NT2/D1 (cell line): ENCODE data around the gene CAPN9.

Experiments used
- DNase-seq: peaks from one replicate; pipeline ENCODE4 v3.0.0-alpha.2; 2011; ENCODE audit warnings: low read depth, low spot score
- H3K27me3 ChIP-seq: 2 replicates; pipeline ENCODE4 v1.6.0; 2011; ENCODE audit warnings: mild to moderate bottlenecking; ENCODE audit not compliant: insufficient read length, insufficient read depth
- H3K36me3 ChIP-seq: 2 replicates; pipeline ENCODE4 v1.6.1; 2011; ENCODE audit warnings: mild to moderate bottlenecking, low read length, mixed read lengths; ENCODE audit not compliant: insufficient read depth, insufficient read length
- H3K4me1 ChIP-seq: 2 replicates; pipeline ENCODE4 v1.5.1; 2011; ENCODE audit not compliant: insufficient read depth, insufficient read length
- H3K4me3 ChIP-seq: 2 replicates; pipeline ENCODE4 v1.5.1; 2011; ENCODE audit warnings: low read depth; ENCODE audit not compliant: insufficient read length
- H3K9ac ChIP-seq: 2 replicates; pipeline ENCODE4 v1.6.0; 2011; ENCODE audit warnings: low read depth; ENCODE audit not compliant: insufficient read length
- H3K9me3 ChIP-seq: 2 replicates; pipeline ENCODE4 v1.5.1; 2011; ENCODE audit warnings: mild to moderate bottlenecking, low read length; ENCODE audit not compliant: insufficient read depth
- SUZ12 ChIP-seq: IDR thresholded peaks from 2 replicates; pipeline ENCODE4 v1.6.1; 2011; ENCODE audit not compliant: insufficient read length, insufficient read depth; ENCODE audit errors: extremely low read depth
- YY1 ChIP-seq: IDR thresholded peaks from 2 replicates; pipeline ENCODE4 v1.6.1; 2011; ENCODE audit not compliant: insufficient read length, insufficient read depth
- ZNF274 ChIP-seq: IDR thresholded peaks from 2 replicates; pipeline ENCODE4 v1.6.1; 2011; ENCODE audit warnings: mild to moderate bottlenecking, low read depth, low read length

CAPN9 gene

GRCh38 chr1:230791986-230792564 is 44.9 kb downstream of the CAPN9 start:
- TF ChIP-seq ZNF274 (no peak), YY1 (no peak), SUZ12 (no peak)

DNA sequence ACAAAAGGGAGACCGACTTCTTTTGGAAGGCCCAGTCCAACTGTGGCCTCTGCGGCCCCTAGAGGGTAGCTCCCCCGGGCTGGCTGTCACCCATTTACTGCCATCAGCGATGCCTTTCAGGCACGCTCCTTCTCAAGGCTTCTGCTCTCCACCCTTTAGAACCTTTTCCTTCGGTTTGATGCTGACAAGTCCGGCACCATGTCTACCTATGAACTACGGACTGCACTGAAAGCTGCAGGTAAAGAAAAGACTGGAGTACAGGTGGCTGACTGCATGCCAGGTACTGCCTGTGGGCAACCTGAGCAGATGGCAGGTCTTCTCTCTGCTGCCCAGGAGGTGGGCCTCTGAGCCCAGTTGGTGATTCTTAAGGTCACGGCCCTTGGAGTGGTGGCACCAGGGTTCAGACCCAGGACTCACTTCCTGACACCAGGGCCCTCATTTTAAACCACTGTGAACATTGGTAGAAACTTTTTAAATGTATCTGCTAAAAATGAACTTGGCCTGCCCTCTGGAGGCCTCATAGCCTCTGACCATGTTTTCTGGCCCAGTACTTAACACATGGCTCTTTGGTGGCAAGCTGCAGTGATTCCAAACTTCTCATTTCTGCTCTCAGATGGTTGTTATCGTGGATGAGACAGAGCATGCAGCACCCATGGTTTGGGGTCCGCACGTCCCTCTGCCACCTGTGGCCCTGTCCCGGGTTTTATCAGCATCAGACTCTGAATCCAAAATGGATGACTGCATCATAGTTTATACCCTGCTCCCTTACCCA is 45.7 kb downstream of the CAPN9 start:
- no peak overlapping the region for H3K9ac ChIP-seq
- DNase-seq = no peak
- no peaks in the 10 kb centered on the region for H3K9me3 ChIP-seq
- H3K36me3 ChIP-seq = no peaks in the 10 kb centered on the region
- TF ChIP-seq YY1 (no peak), ZNF274 (no peak), SUZ12 (no peak)
- no peak overlapping the region for H3K4me3 ChIP-seq
- peaks cover 34% of the 10 kb centered on the region for H3K27me3 ChIP-seq
- H3K4me1 ChIP-seq = peaks cover 4% of the 10 kb centered on the region

More at GRCh38 chr1:230791986-230792564, 44.9 kb downstream of the CAPN9 start:
- H3K36me3 ChIP-seq = no peaks in the 10 kb centered on the region
- peaks cover 4% of the 10 kb centered on the region for H3K4me1 ChIP-seq
- no peak for DNase-seq
- H3K27me3 ChIP-seq = peaks cover 34% of the 10 kb centered on the region
- no peak overlapping the region for H3K9ac ChIP-seq
- H3K9me3 ChIP-seq = no peaks in the 10 kb centered on the region
- no peak overlapping the region for H3K4me3 ChIP-seq

DNA sequence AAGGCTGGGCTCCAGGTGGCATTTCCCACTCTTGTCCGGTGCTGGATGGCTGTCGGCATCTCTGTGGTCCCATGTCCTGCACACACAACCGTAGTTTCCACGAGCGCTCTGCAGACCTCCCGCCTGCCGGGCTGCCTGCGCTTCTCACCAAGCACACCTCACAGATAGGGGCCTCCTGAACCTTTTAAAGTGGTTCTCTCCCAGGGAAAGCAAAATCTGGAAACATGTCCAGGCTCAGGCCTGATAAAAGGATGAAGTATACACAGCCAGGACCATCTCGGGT is 46.2 kb downstream of the CAPN9 start:
- no peak for DNase-seq
- H3K4me3 ChIP-seq = no peak overlapping the region
- H3K9me3 ChIP-seq = no peaks in the 10 kb centered on the region
- TF ChIP-seq ZNF274 (no peak), SUZ12 (no peak), YY1 (no peak)
- H3K36me3 ChIP-seq = no peaks in the 10 kb centered on the region
- peaks cover 30% of the 10 kb centered on the region for H3K27me3 ChIP-seq
- no peak overlapping the region for H3K9ac ChIP-seq
- peaks cover 4% of the 10 kb centered on the region for H3K4me1 ChIP-seq

DNA sequence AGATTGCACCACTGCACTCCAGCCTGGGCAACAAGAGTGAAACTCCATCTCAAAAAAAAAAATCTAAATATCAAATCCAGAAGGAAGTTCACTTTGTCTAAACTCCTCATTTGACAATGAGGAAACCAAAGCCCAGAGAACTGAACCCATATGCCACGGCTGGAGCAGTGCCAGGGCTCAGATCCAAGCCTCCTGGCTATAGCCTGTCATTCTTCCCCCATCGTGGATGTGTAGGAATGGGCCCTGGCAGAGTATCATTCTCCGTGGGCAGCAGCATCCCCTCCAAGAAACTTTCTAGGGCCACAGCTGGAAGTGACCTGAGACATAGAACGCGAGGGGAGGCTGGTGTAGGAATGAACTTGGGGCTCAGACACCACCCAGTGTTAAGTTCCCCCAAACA is 47.2 kb downstream of the CAPN9 start:
- no peak for DNase-seq
- H3K9ac ChIP-seq = no peak overlapping the region
- peaks cover 25% of the 10 kb centered on the region for H3K27me3 ChIP-seq
- H3K4me1 ChIP-seq = peaks cover 4% of the 10 kb centered on the region
- H3K36me3 ChIP-seq = no peaks in the 10 kb centered on the region
- H3K4me3 ChIP-seq = no peak overlapping the region
- no peaks in the 10 kb centered on the region for H3K9me3 ChIP-seq
- no peak for TF ChIP-seq SUZ12
- TF ChIP-seq ZNF274 = no peak
- no peak for TF ChIP-seq YY1

GRCh38 chr1:230794871-230795605 is 47.9 kb downstream of the CAPN9 start:
- H3K36me3 ChIP-seq = no peaks in the 10 kb centered on the region
- H3K4me3 ChIP-seq = no peak overlapping the region
- no peak for DNase-seq
- peaks cover 4% of the 10 kb centered on the region for H3K4me1 ChIP-seq
- H3K27me3 ChIP-seq = peaks cover 25% of the 10 kb centered on the region
- H3K9me3 ChIP-seq = no peaks in the 10 kb centered on the region
- no peak overlapping the region for H3K9ac ChIP-seq
- TF ChIP-seq SUZ12 (no peak), YY1 (no peak), ZNF274 (no peak)

GRCh38 chr1:230796626-230797025 is 49.4 kb downstream of the CAPN9 start:
- no peak for TF ChIP-seq YY1
- H3K4me3 ChIP-seq = no peak overlapping the region
- H3K9ac ChIP-seq = no peak overlapping the region
- H3K4me1 ChIP-seq = peaks cover 4% of the 10 kb centered on the region
- no peak for DNase-seq
- H3K36me3 ChIP-seq = no peaks in the 10 kb centered on the region
- H3K27me3 ChIP-seq = peaks cover 23% of the 10 kb centered on the region
- no peaks in the 10 kb centered on the region for H3K9me3 ChIP-seq

GRCh38 chr1:230797376-230797920 is 50.3 kb downstream of the CAPN9 start:
- peaks cover 4% of the 10 kb centered on the region for H3K4me1 ChIP-seq
- no peak overlapping the region for H3K9ac ChIP-seq
- no peak for TF ChIP-seq YY1
- TF ChIP-seq SUZ12 = no peak
- no peaks in the 10 kb centered on the region for H3K36me3 ChIP-seq
- DNase-seq = no peak
- H3K4me3 ChIP-seq = no peak overlapping the region
- no peaks in the 10 kb centered on the region for H3K9me3 ChIP-seq
- H3K27me3 ChIP-seq = peaks cover 19% of the 10 kb centered on the region
